Astrocyte of the cerebellum (primary cell): ENCODE results near the gene PRDX2.

Experiments used
- DNase-seq: peaks from one replicate; pipeline ENCODE4 v3.0.0-alpha.2; 2011; ENCODE audit warnings: low read depth
- H3K4me3 ChIP-seq: 2 replicates; pipeline ENCODE4 v1.5.1; 2011; ENCODE audit warnings: mild to moderate bottlenecking, low read depth, low read length, moderate library complexity
- CTCF ChIP-seq: IDR thresholded peaks from 2 replicates; pipeline ENCODE4 v1.5.1; 2012; ENCODE audit warnings: low read length, low read depth, moderate library complexity, mild to moderate bottlenecking; ENCODE audit errors: missing control alignments
- in situ Hi-C: cut with HindIII; loops from 2 replicates; pipeline ENCODE4 v1.10.0; 2017; ENCODE audit warnings: low sequenced_read_pairs

The PRDX2 gene

GRCh38 chr19:12779162-12779993 is 22.2 kb downstream of the PRDX2 start:
- in situ Hi-C loops: no loop called here
- peak; percentile 83 for DNase-seq
- H3K4me3 ChIP-seq: peak overlapping the region; percentile 52
- no peak for TF ChIP-seq CTCF

GRCh38 chr19:12778905-12779161 is 22.8 kb downstream of the PRDX2 start:
- no peak for DNase-seq
- H3K4me3 ChIP-seq: peak overlapping the region; percentile 52
- in situ Hi-C loops: no loop called here
- TF ChIP-seq CTCF: no peak

- DNase-seq: no peak
- peak overlapping the region; percentile 52 for H3K4me3 ChIP-seq
- in situ Hi-C loops: no loop called here
Observed at GRCh38 chr19:12778017-12778904, 23.3 kb downstream of the PRDX2 start.

GRCh38 chr19:12777217-12778016 is 24.2 kb downstream of the PRDX2 start:
- TF ChIP-seq CTCF: peak; percentile 94
- in situ Hi-C loops: no loop called here
- no peak for DNase-seq
- H3K4me3 ChIP-seq: peak overlapping the region; percentile 52

More at GRCh38 chr19:12778017-12778904, 23.3 kb downstream of the PRDX2 start:
- no peak for TF ChIP-seq CTCF

- no peak for TF ChIP-seq CTCF
- no peak for DNase-seq
- in situ Hi-C loops: no loop called here
- H3K4me3 ChIP-seq: peak within 1 kb of the TSS; percentile 70
Observed at GRCh38 chr19:12774588-12775555, 26.7 kb downstream of the PRDX2 start, which contains the start of gene HOOK2. Gene HOOK2 (minus strand): TSS chr19:12775552. CDS start chr19:12775449, 103 bp downstream.
